ENCODE data around the gene TEF. TPM values are rescaled to one million over a fixed set of nuclear protein-coding genes. Genes with fewer than 3 reads are reported as not detected.

Gene TEF
- total RNA-seq, 1 donor from 2014 or later = 6.6 TPM

GRCh38 chr22:41341990-41342389 lies 39.8 kb upstream of the TEF start:
- DNase-seq (ENCODE audit: low spot score) = no peak
- Mint-ChIP-seq H3K9me3 (ENCODE audit: unreplicated experiment) (no peaks in the 10 kb centered on the region), H3K27me3 (ENCODE audit: unreplicated experiment) (peaks cover 13% of the 10 kb centered on the region), H3K36me3 (ENCODE audit: low read depth, unreplicated experiment) (peaks cover 13% of the 10 kb centered on the region), H3K4me1 (ENCODE audit: unreplicated experiment) (no peaks in the 10 kb centered on the region), H3K4me3 (ENCODE audit: unreplicated experiment) (no peak overlapping the region), H3K27ac (ENCODE audit: unreplicated experiment) (no peak overlapping the region)
- TF ChIP-seq CTCF (IDR thresholded peaks at IDR 0.05; ENCODE audit: unreplicated experiment) = no peak

GRCh38 chr22:41343300-41343699 lies 38.4 kb upstream of the TEF start:
- H3K27ac Mint-ChIP-seq (ENCODE audit: unreplicated experiment) = no peak overlapping the region
- H3K4me3 Mint-ChIP-seq (ENCODE audit: unreplicated experiment) = no peak overlapping the region
- H3K9me3 Mint-ChIP-seq (ENCODE audit: unreplicated experiment) = no peaks in the 10 kb centered on the region
- no peak for TF ChIP-seq CTCF (IDR thresholded peaks at IDR 0.05; ENCODE audit: unreplicated experiment)
- H3K27me3 Mint-ChIP-seq (ENCODE audit: unreplicated experiment) = peaks cover 13% of the 10 kb centered on the region
- H3K36me3 Mint-ChIP-seq (ENCODE audit: low read depth, unreplicated experiment) = peaks cover 17% of the 10 kb centered on the region
- H3K4me1 Mint-ChIP-seq (ENCODE audit: unreplicated experiment) = no peaks in the 10 kb centered on the region
- no peak for DNase-seq (ENCODE audit: low spot score)

- Mint-ChIP-seq H3K27me3 (ENCODE audit: unreplicated experiment) (peaks cover 13% of the 10 kb centered on the region), H3K9me3 (ENCODE audit: unreplicated experiment) (no peaks in the 10 kb centered on the region), H3K36me3 (ENCODE audit: low read depth, unreplicated experiment) (peaks cover 17% of the 10 kb centered on the region), H3K27ac (ENCODE audit: unreplicated experiment) (no peak overlapping the region), H3K4me3 (ENCODE audit: unreplicated experiment) (peak overlapping the region; percentile 31), H3K4me1 (ENCODE audit: unreplicated experiment) (no peaks in the 10 kb centered on the region)
- no peak for TF ChIP-seq CTCF (IDR thresholded peaks at IDR 0.05; ENCODE audit: unreplicated experiment)
- no peak for DNase-seq (ENCODE audit: low spot score)
These were observed 38.0 kb upstream of the TEF start for GRCh38 chr22:41343717-41344116.

GRCh38 chr22:41344189-41344788 lies 37.5 kb upstream of the TEF start:
- no peak for TF ChIP-seq CTCF (IDR thresholded peaks at IDR 0.05; ENCODE audit: unreplicated experiment)
- H3K9me3 Mint-ChIP-seq (ENCODE audit: unreplicated experiment) = no peaks in the 10 kb centered on the region
- H3K4me1 Mint-ChIP-seq (ENCODE audit: unreplicated experiment) = no peaks in the 10 kb centered on the region
- no peak for DNase-seq (ENCODE audit: low spot score)
- H3K36me3 Mint-ChIP-seq (ENCODE audit: low read depth, unreplicated experiment) = peaks cover 17% of the 10 kb centered on the region
- peaks cover 13% of the 10 kb centered on the region for H3K27me3 Mint-ChIP-seq (ENCODE audit: unreplicated experiment)
- H3K27ac Mint-ChIP-seq (ENCODE audit: unreplicated experiment) = peak overlapping the region; percentile 31
- no peak overlapping the region for H3K4me3 Mint-ChIP-seq (ENCODE audit: unreplicated experiment)

GRCh38 chr22:41345807-41346335 lies 35.9 kb upstream of the TEF start:
- peaks cover 18% of the 10 kb centered on the region for H3K27me3 Mint-ChIP-seq (ENCODE audit: unreplicated experiment)

More at GRCh38 chr22:41345807-41346335, 35.9 kb upstream of the TEF start:
- Mint-ChIP-seq H3K4me3 (ENCODE audit: unreplicated experiment) (no peak overlapping the region), H3K9me3 (ENCODE audit: unreplicated experiment) (no peaks in the 10 kb centered on the region), H3K27ac (ENCODE audit: unreplicated experiment) (no peak overlapping the region), H3K36me3 (ENCODE audit: low read depth, unreplicated experiment) (peaks cover 30% of the 10 kb centered on the region), H3K4me1 (ENCODE audit: unreplicated experiment) (peaks cover 6% of the 10 kb centered on the region)
- DNase-seq (ENCODE audit: low spot score) = no peak
- TF ChIP-seq CTCF (IDR thresholded peaks at IDR 0.05; ENCODE audit: unreplicated experiment) = no peak

Measured in endothelial cell (in vitro differentiated cells).